ENCODE results near the gene ERVFRD-1.
"Not testable (repeated sequence)": the region's sequence is repeated elsewhere in the genome, so short reads cannot be mapped to it uniquely, and the experiment has no call there.

Gene ERVFRD-1

DNA sequence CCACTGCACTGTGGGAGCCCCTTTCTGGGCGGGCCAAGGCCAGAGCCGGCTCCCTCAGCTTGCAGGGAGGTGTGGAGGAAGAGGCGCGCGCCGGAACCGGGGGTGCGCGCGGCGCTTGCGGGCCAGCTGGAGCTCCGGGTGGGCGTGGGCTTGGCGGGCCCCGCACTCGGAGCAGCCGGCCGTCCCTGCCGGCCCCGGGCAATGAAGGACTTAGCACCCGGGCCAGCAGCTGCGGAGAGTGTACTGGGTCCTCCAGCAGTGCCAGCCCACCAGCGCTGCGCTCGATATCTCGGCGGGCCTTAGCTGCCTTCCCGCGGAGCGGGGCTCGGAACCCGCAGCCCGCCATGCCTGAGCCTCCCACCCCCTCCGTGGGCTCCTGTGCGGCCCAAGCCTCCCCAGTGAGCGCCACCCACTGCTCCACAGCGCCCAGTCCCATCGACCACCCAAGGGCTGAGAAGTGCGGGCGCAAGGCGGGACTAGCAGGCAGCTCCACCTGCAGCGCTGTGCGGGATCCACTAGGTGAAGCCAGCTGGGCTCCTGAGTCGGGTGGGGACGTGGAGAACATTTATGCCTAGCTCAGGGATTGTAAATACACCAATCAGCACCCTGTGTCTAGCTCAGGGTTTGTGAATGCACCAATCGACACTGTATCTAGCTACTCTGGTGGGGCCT, 24.2 kb downstream of the ERVFRD-1 start:
- not testable (repeated sequence) for DNase-seq

DNA sequence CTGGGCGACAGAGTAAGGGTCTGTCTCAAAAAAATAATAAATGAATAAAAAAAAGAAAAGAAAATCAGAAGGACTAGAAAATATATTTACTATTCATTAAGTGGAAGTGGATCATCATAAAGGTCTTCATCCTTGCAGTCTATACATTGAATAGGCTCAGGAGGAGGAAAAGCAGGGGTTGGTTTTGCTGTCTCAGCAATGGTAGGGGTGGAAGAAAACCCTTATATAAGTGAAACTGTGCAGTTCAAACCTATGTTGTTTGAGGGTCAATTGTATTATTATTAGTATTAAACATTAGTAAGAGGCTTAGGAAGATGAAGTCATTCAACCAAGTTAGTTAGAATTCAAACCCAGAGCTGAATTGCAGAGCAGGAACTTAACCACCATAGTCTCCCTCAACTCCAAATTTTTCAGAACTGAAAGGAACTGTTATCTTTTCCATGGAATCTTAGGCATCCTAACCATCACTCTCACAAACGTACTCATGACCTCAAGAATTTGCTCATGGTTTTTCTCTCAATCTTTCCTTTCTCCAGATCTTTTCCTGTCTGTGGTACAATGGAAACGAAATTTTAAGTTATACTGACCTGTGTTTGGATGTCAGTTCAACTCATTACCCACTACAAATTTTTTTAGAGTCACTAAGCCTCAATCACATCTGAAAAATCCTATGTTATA, 25.6 kb downstream of the ERVFRD-1 start:
- DNase-seq, result no peak

DNA sequence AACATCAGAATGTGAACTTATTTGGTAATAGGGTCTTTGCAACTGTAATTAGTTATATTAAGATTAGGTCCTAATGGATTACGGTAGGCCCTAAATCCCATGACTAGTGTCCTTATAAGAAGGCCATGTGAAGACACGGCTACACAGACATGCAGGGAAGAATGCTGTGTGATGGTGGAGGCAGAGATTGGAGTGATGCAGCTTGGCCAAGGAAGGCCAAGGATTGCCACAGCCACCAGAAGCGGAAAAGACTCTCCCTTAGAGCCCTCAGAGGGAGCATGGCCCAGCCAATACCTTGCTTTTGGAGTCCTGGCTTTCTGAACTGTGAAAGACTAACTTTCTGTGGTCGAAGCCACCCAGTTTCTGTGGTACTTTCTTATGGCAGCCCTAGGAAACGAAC, 27.6 kb downstream of the ERVFRD-1 start:
- no peak for DNase-seq

DNA sequence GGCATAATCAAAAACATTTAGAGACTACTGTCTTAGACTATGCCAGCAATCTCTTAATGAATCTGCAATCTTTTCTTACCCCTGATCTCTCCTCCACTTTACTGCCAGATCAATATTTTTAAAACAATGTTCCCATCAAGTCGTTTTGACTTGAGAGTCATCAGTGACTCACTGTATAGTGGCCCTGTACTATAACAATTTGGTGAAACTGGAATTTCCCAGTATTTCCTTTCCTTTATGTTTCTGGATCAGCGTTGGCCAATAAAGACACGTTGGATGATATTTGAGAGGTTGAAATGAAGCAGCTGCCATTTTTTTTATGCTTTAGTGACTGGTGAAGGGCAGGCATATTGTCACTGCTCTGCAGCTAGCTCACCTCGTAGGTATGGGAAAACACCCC, 28.0 kb downstream of the ERVFRD-1 start:
- DNase-seq, result no peak

DNA sequence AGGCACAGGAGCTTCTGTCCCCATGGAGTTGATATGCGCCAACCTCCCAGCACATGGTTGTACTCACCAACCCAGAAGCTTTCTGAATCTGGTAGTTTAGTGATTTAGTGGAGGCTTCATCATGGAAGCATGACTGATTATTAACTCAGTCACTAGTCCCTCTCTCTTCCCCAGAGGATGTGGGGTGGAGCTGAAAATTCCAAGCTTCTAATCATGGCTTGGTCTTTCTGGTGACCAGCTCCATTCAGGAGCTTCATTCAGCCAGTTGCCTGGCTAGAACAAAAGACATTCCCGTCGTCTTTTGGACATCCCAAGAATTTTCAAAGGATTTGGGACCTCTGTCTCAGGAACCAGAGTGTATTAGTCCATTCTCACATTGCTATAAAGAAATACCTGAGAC, 31.2 kb downstream of the ERVFRD-1 start:
- DNase-seq, result no peak

DNA sequence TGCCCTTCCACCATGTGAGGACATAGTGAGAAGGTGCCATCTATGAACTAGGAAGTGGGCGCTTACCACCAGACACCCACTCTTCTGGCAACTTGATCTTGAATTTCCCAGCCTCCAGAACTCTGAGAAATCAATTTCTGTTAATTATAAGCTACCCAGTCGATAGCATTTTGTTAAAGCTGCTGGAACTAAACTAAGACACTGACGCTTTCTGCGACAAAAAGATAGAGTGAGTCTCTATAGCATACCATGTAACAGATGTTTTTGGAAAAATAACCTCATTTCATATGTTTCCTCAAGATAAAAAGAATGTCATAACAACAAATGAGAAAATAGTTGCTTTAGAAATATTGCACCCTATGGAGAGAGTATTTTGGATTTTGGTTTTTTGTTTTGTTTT, 33.3 kb downstream of the ERVFRD-1 start:
- no peak for DNase-seq

GRCh38 chr6:11076540-11076939, 35.0 kb downstream of the ERVFRD-1 start:
- no peak for DNase-seq

DNA sequence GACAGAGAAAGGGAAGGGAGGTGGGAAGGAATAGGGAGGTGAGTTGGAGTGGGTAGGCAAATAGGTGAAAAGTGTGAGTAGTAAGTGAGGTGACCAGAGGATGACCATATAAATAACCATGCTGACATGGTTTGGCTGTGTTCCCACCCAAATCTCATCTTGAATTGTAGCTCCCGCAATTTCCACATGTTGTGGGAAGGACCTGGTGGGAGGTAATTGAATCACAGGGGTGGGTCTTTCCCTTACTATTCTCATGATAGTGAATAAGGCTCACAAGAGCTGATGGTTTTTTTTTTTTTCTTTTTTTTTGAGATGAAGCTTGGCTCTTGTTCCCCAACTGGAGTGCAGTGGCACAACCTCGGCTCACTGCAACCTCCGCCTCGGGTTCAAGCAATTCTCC, 39.4 kb downstream of the ERVFRD-1 start:
- DNase-seq, result no peak

DNA sequence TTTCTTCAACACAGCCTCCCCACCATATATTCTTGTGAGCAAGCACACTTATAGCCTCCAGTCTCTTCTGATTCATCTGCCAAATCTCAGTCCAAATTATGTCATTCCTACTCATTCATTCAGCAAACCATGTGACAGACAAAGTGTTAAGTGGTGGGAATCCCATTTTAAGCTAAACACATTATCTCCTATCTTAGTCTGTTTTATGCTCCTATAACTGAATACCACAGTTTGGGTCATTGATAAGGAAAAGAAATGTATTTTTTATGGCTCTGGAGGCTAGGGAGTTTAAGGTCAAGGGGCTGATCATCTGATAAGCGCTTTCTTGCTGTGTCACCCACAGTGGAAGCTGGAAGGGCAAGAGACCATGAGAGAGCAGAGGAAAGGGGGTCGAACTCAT, 41.8 kb downstream of the ERVFRD-1 start:
- no peak for DNase-seq

DNA sequence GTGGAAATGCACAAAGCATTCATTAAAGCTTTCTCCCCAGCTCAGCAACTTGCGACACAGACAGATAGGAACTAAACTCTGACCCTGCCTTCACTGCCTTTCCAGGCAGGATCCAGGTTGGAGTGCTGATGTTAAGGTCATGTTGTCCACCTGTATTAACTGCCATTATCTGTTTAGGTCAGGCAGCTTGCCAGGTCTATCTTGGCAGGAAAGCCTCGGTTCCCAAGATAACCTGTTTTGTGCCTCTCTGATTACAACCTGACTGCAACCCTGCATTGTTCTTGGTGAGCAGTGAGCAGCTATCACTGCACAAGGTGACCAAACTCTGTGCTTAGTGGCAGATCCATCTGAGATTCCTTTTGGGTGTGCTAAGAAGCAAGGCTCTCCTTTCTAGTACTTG, 44.2 kb downstream of the ERVFRD-1 start:
- no peak for DNase-seq

- DNase-seq, result no peak
These were observed 44.8 kb downstream of the ERVFRD-1 start for GRCh38 chr6:11066505-11067347.

GRCh38 chr6:11065436-11066202, 45.9 kb downstream of the ERVFRD-1 start:
- DNase-seq, result no peak

GRCh38 chr6:11064836-11065235, 46.7 kb downstream of the ERVFRD-1 start:
- DNase-seq, result no peak

- no peak for DNase-seq
These were observed 48.8 kb downstream of the ERVFRD-1 start for GRCh38 chr6:11062715-11063114.

DNA sequence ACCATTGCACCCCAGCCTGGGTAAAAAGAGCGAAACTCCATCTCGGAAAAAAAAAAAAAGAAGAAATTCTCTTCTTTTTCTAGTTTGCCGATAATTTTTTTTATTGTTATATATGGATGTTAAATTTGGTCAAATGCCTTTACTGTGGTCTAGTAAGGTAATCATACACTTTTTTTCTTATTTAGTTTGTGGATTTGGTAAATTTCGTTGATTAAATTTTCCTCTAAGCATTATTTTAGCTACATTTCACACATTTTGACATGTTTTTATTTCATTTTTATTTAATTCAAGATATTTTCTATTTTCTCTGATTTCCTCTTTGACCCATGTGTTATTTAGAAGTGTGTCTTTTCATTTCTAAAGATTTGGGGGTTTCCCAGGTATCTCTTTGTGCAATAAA, 49.4 kb downstream of the ERVFRD-1 start:
- DNase-seq, result no peak

GRCh38 chr6:11058406-11058805, 53.1 kb downstream of the ERVFRD-1 start:
- no peak for DNase-seq

DNA sequence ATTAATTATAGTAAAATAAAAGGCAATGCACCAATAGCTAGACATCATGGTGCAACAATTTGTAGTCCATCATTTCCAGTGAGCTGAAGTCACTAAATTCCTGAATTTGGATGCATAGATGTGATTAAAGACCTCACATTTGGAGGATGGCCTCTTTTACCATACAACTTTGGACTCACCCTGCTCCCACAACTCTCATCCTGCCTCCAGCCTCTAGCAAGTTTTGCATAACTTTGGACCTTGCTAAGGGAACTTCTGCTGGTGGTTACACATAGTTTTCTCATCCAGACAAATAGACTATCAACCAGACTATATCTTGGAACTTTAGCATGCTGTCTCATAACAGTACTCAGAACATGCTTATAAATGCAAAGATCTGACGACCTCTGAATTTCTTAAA, 54.7 kb downstream of the ERVFRD-1 start:
- DNase-seq, result no peak

- no peak for DNase-seq
These were observed 56.3 kb downstream of the ERVFRD-1 start for GRCh38 chr6:11055127-11055627.

DNA sequence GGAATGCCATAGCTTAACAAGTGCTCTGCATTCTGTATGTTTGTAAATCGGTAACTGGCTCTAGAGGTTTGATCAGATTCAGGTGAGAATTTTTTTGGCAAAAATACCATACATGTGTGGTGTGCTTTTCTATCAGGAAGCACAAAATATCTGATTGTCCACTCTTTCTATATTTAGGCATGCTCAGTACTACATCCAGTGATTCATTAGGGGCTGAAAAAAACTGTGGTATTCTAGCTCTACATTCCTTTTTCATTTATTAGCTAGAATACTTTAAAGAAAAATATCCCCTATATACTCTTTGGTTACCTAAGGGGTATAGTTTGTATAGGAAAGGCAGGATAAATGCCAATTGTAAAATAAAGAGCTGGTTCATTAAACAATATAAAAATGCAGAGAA, 56.8 kb downstream of the ERVFRD-1 start:
- DNase-seq, result no peak

DNA sequence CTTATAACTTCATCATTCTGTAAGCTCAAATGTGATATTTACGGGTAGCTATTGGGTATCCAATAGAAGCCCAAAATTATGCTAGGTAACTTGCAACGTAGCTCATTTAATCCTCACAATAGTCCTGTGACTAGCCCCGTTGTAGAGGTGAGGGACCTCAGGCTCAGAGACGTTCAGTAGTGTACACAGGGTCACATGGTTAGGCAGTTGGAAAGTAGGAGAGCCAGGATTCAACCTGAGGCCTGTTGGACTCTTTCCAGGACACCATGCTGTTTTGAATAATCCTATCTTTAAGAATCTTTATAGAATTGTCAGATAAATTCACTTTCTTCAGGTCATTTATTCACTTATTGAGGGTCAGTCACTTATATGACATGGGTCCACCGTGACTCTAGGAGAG, 58.2 kb downstream of the ERVFRD-1 start:
- no peak for DNase-seq
